SK-N-SH (cell line): ENCODE data around the gene POLR1D.

Experiments used
- RFX5 ChIP-seq: IDR thresholded peaks from 2 replicates; pipeline ENCODE4 v1.6.1; 2012; ENCODE audit warnings: mild to moderate bottlenecking, improper control_type of control experiment, low read length
- TF ChIP-seq, protein P1 (sequence below): fragments of 200-600 bp; sonication (generic); IDR thresholded peaks from 2 replicates; pipeline ENCODE4 v1.6.1; 2017; ENCODE audit warnings: antibody characterized with exemption, mild to moderate bottlenecking, moderate library complexity

DNA sequence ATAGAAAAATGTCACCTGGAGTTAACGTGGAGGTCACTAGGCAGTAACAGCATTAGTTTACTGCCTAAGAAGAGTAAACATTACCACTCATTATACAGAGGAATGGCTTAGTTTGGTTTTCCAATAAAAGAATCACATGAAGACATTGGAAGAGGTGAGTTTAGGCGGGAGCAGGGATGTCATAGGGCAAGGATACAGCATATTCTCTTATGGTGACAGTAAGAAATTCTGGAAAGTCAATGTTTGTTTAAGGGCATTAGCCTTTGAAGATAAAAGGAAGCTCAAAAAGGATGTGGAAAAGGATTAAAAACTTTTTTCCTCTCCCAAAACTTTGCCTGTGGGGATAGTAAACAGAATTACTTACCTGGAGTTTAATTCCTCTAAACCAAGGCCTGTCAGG, 4.1 kb downstream of the POLR1D start:
- no peak for TF ChIP-seq RFX5
- TF ChIP-seq, protein P1, sequence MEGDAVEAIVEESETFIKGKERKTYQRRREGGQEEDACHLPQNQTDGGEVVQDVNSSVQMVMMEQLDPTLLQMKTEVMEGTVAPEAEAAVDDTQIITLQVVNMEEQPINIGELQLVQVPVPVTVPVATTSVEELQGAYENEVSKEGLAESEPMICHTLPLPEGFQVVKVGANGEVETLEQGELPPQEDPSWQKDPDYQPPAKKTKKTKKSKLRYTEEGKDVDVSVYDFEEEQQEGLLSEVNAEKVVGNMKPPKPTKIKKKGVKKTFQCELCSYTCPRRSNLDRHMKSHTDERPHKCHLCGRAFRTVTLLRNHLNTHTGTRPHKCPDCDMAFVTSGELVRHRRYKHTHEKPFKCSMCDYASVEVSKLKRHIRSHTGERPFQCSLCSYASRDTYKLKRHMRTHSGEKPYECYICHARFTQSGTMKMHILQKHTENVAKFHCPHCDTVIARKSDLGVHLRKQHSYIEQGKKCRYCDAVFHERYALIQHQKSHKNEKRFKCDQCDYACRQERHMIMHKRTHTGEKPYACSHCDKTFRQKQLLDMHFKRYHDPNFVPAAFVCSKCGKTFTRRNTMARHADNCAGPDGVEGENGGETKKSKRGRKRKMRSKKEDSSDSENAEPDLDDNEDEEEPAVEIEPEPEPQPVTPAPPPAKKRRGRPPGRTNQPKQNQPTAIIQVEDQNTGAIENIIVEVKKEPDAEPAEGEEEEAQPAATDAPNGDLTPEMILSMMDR, result no peak
